Caco-2 (cell line): ENCODE results near the gene SLC35F1. TPM values are rescaled to one million over a fixed set of nuclear protein-coding genes. Genes with fewer than 3 reads are reported as not detected.

Experiments used
- BruUV-seq: library from RNA; stranded (reverse); fragments of 400-500 nt; replicated peaks from 2 replicates; lab custom pipeline; 2021; lab: Mats Ljungman, UMichigan
- CTCF ChIA-PET: fragments of 300-600 bp; sonication (Branson Sonifier 250); formaldehyde crosslinking; loops from one replicate; lab custom pipeline; 2022; ENCODE audit warnings: antibody characterized with exemption; lab: Charles Lee
- POLR2A ChIA-PET: fragments of 300-600 bp; sonication (Branson Sonifier 250); formaldehyde crosslinking; loops from one replicate; lab custom pipeline; 2022; ENCODE audit warnings: antibody characterized with exemption; lab: Charles Lee
- DNase-seq, 2 experiments: peaks; one replicate each; pipeline versions ENCODE4 v3.0.0 to v3.0.0-alpha.2; 2020 to 2022
- H3K27me3 ChIP-seq: replicated peaks from 2 replicates; pipeline ENCODE4 v1.6.0; 2011; ENCODE audit warnings: low read length; ENCODE audit not compliant: control insufficient read depth, insufficient read depth
- H3K36me3 ChIP-seq: 2 replicates; pipeline ENCODE4 v1.5.1; 2011; ENCODE audit warnings: low read length; ENCODE audit not compliant: control insufficient read depth, insufficient read depth
- H3K4me1 ChIP-seq: fragments of 250-450 bp; sonication (Bioruptor Pico); 2 replicates; pipeline ENCODE4 v1.5.1; 2020; ENCODE audit warnings: mild to moderate bottlenecking
- H3K4me3 ChIP-seq: 2 replicates; pipeline ENCODE4 v1.5.1; 2011; ENCODE audit warnings: low read depth, mild to moderate bottlenecking, control low read depth, low read length
- H3K9me3 ChIP-seq: fragments of 250-450 bp; sonication (Bioruptor Pico); 2 replicates; pipeline ENCODE4 v1.5.1; 2020; ENCODE audit warnings: mild to moderate bottlenecking, moderate library complexity
- H3K27ac Mint-ChIP-seq: one replicate; pipeline ENCODE4 v1.8.0; 2022; ENCODE audit warnings: mixed read lengths; ENCODE audit not compliant: unreplicated experiment
- H3K27me3 Mint-ChIP-seq: one replicate; pipeline ENCODE4 v1.8.0; 2022; ENCODE audit warnings: mixed read lengths; ENCODE audit not compliant: insufficient read depth, unreplicated experiment
- H3K36me3 Mint-ChIP-seq: one replicate; pipeline ENCODE4 v1.8.0; 2022; ENCODE audit warnings: mild to moderate bottlenecking, mixed read lengths; ENCODE audit not compliant: insufficient read depth, unreplicated experiment
- H3K4me1 Mint-ChIP-seq: one replicate; pipeline ENCODE4 v1.8.0; 2022; ENCODE audit warnings: low read depth, mixed read lengths; ENCODE audit not compliant: unreplicated experiment
- H3K4me3 Mint-ChIP-seq: one replicate; pipeline ENCODE4 v1.8.0; 2022; ENCODE audit warnings: mild to moderate bottlenecking, moderate library complexity, mixed read lengths; ENCODE audit not compliant: unreplicated experiment
- H3K9me3 Mint-ChIP-seq: one replicate; pipeline ENCODE4 v1.8.0; 2022; ENCODE audit warnings: mixed read lengths; ENCODE audit not compliant: unreplicated experiment
- intact Hi-C: fragments of 100-400 bp; cut with micrococcal nuclease; formaldehyde crosslinking; loops from one replicate; pipeline ENCODE4 v1.10.0; 2022; ENCODE audit not compliant: unreplicated experiment
- total RNA-seq: library from RNA; stranded (reverse); gene quantifications from 2 replicates; pipeline ENCODE4 v1.2.3, GENCODE V29; 2022
- TF ChIP-seq, protein P1 (sequence below), 2 experiments: fragments of 200-600 bp in 1 of 2; IDR thresholded peaks; 1 replicate in 1 of 2; 2 replicates in 1 of 2; pipeline versions ENCODE4 v1.5.1 to v1.8.0; 2011 to 2022; ENCODE audit warnings: antibody characterized with exemption in 1 of 2, control low read depth in 1 of 2, inconsistent platforms in 1 of 2, low read depth in 1 of 2, low read length in 1 of 2, mild to moderate bottlenecking in 1 of 2, moderate library complexity in 1 of 2; ENCODE audit not compliant: insufficient read depth in 1 of 2, severe bottlenecking in 1 of 2, unreplicated experiment in 1 of 2

Gene SLC35F1
- total RNA-seq, 1 experiment from 2014 or later = not detected

DNA sequence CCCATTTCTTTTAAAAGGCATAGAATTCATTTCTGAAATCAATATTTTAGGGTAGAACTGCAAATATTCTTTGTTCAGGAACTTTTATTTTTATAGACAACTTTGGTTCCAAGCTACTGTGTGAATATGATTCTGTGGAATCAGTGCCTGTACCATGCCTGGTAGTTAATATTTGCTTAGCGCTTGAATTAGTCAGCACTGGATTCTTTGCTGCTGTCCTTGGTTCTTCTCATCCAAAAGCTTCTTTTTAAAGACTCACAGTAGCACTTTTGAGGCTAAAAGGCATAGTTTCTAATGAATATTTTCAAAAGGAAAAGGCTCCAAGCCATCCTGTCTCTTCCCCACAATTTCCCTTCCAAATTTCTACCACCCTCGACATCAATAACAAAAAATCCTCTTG is 109.5 kb downstream of the SLC35F1 start:
- POLR2A ChIA-PET = no interaction called here
- no peaks in the 10 kb centered on the region for H3K36me3 Mint-ChIP-seq
- no peaks in the 10 kb centered on the region for H3K4me1 Mint-ChIP-seq
- H3K4me3 Mint-ChIP-seq = no peak overlapping the region
- H3K4me1 ChIP-seq = no peaks in the 10 kb centered on the region
- intact Hi-C loops = no loop called here
- CTCF ChIA-PET = no interaction called here
- no peak overlapping the region for H3K4me3 ChIP-seq
- H3K9me3 Mint-ChIP-seq = no peaks in the 10 kb centered on the region
- no peaks in the 10 kb centered on the region for H3K9me3 ChIP-seq
- H3K36me3 ChIP-seq = no peaks in the 10 kb centered on the region
- no peak for DNase-seq
- TF ChIP-seq, protein P1, sequence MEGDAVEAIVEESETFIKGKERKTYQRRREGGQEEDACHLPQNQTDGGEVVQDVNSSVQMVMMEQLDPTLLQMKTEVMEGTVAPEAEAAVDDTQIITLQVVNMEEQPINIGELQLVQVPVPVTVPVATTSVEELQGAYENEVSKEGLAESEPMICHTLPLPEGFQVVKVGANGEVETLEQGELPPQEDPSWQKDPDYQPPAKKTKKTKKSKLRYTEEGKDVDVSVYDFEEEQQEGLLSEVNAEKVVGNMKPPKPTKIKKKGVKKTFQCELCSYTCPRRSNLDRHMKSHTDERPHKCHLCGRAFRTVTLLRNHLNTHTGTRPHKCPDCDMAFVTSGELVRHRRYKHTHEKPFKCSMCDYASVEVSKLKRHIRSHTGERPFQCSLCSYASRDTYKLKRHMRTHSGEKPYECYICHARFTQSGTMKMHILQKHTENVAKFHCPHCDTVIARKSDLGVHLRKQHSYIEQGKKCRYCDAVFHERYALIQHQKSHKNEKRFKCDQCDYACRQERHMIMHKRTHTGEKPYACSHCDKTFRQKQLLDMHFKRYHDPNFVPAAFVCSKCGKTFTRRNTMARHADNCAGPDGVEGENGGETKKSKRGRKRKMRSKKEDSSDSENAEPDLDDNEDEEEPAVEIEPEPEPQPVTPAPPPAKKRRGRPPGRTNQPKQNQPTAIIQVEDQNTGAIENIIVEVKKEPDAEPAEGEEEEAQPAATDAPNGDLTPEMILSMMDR (IDR thresholded peaks at IDR 0.05; ENCODE audit: insufficient read depth in 1 of 2, low read depth in 1 of 2, low read length in 1 of 2, severe bottlenecking in 1 of 2, unreplicated experiment in 1 of 2) = no peak
- H3K27me3 ChIP-seq = no peaks in the 10 kb centered on the region
- peaks cover 5% of the 10 kb centered on the region for H3K27me3 Mint-ChIP-seq
- H3K27ac Mint-ChIP-seq = no peak overlapping the region
- no TSS peak for BruUV-seq

DNA sequence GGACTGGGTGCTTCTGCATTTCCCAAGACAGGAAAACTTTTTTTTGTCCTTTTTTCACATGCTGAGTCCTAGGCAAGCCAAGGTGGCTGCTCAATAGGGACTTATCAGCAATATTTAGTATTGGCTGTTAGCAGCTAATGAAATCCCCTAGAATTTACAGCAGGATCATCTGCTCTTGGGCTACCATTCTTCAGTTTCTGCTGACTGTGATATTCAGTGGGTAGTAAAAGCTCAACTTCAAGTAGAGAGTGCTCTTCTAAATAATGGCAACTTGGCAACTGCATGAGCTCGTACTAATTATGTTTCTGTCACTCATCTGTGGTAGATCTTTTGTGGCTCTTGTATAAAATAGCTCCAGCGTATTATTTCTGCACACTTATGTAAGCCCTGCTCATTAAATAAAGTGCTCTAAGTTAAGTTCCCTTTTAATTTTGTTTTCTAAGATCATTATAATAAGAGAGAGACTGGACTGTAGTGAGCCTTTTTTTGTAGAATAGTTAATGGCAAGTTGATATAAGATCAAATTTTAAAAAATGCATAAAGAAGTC is 110.3 kb downstream of the SLC35F1 start:
- H3K9me3 Mint-ChIP-seq = no peaks in the 10 kb centered on the region
- peaks cover 9% of the 10 kb centered on the region for H3K27me3 Mint-ChIP-seq
- H3K4me3 Mint-ChIP-seq = no peak overlapping the region
- no peak overlapping the region for H3K27ac Mint-ChIP-seq
- no peaks in the 10 kb centered on the region for H3K4me1 Mint-ChIP-seq
- no peaks in the 10 kb centered on the region for H3K36me3 ChIP-seq
- intact Hi-C loops = no loop called here
- no peaks in the 10 kb centered on the region for H3K4me1 ChIP-seq
- H3K27me3 ChIP-seq = no peaks in the 10 kb centered on the region
- H3K36me3 Mint-ChIP-seq = no peaks in the 10 kb centered on the region
- CTCF ChIA-PET = no interaction called here
- POLR2A ChIA-PET = no interaction called here
- no peak for DNase-seq
- no TSS peak for BruUV-seq
- TF ChIP-seq, protein P1 (IDR thresholded peaks at IDR 0.05; ENCODE audit: insufficient read depth in 1 of 2, low read depth in 1 of 2, low read length in 1 of 2, severe bottlenecking in 1 of 2, unreplicated experiment in 1 of 2) = no peak
- H3K9me3 ChIP-seq = no peaks in the 10 kb centered on the region
- no peak overlapping the region for H3K4me3 ChIP-seq

DNA sequence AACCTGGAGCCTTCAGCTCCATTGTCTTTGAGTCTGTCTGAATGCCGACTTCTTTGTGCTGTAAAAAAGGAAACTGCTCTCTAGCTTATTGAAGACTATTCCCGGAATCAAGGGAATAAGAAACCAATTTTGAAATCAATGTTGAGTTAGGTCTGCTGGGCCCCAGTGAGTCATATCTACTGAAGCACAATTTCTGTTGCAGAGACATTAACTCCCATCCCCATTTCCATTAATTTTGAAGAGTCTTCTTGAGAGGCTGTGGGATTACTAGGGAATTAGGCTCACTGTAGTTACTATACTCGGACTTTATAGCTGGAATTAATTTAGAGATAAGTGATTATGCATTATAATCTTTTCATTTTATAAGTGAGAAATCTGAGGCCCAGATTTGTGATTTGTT is 116.7 kb downstream of the SLC35F1 start:
- H3K4me1 Mint-ChIP-seq = no peaks in the 10 kb centered on the region
- no peaks in the 10 kb centered on the region for H3K36me3 ChIP-seq
- ChIA-PET POLR2A (no interaction called here), CTCF (no interaction called here)
- H3K9me3 Mint-ChIP-seq = no peaks in the 10 kb centered on the region
- TF ChIP-seq, protein P1 (IDR thresholded peaks at IDR 0.05; ENCODE audit: insufficient read depth in 1 of 2, low read depth in 1 of 2, low read length in 1 of 2, severe bottlenecking in 1 of 2, unreplicated experiment in 1 of 2) = no peak
- H3K9me3 ChIP-seq = no peaks in the 10 kb centered on the region
- intact Hi-C loops = no loop called here
- H3K36me3 Mint-ChIP-seq = no peaks in the 10 kb centered on the region
- no TSS peak for BruUV-seq
- H3K4me1 ChIP-seq = no peaks in the 10 kb centered on the region
- DNase-seq = no peak
- no peaks in the 10 kb centered on the region for H3K27me3 ChIP-seq
- H3K4me3 ChIP-seq = no peak overlapping the region
- H3K27ac Mint-ChIP-seq = no peak overlapping the region
- peaks cover 4% of the 10 kb centered on the region for H3K27me3 Mint-ChIP-seq
- H3K4me3 Mint-ChIP-seq = no peak overlapping the region
